Activated naive CD8-positive, alpha-beta T cell treated with anti-CD3 and anti-CD28 coated beads, Interleukin-2, amount 50 U/mL, for 24 hours (primary cell): ENCODE data around the gene LCP1.

Experiments used
- ATAC-seq: fragments of 150-1000 bp; cut with Tn5 transposase; one replicate; pipeline ENCODE4 v1.10.0; 2021
- DNase-seq: peaks from one replicate; pipeline ENCODE4 v3.0.0; 2021
- H3K27ac Mint-ChIP-seq: one replicate; pipeline ENCODE4 v1.8.0; 2021; ENCODE audit warnings: mild to moderate bottlenecking, mixed read lengths
- H3K27me3 Mint-ChIP-seq: one replicate; pipeline ENCODE4 v1.8.0; 2021; ENCODE audit warnings: mixed read lengths
- H3K36me3 Mint-ChIP-seq: one replicate; pipeline ENCODE4 v1.8.0; 2021; ENCODE audit warnings: low read depth, mixed read lengths
- H3K4me1 Mint-ChIP-seq: one replicate; pipeline ENCODE4 v1.8.0; 2021; ENCODE audit warnings: mixed read lengths
- H3K4me3 Mint-ChIP-seq: one replicate; pipeline ENCODE4 v1.8.0; 2021; ENCODE audit warnings: mild to moderate bottlenecking, moderate library complexity, mixed read lengths
- H3K9me3 Mint-ChIP-seq: one replicate; pipeline ENCODE4 v1.8.0; 2021; ENCODE audit warnings: mixed read lengths

The LCP1 gene

GRCh38 chr13:46197299-46198048 is 15.5 kb upstream of the LCP1 start:
- Mint-ChIP-seq H3K27me3 (no peaks in the 10 kb centered on the region), H3K36me3 (no peaks in the 10 kb centered on the region), H3K9me3 (no peaks in the 10 kb centered on the region), H3K27ac (no peak overlapping the region), H3K4me1 (peaks cover 25% of the 10 kb centered on the region), H3K4me3 (no peak overlapping the region)
- ATAC-seq = no peak
- no peak for DNase-seq

- Mint-ChIP-seq H3K4me3 (no peak overlapping the region), H3K27ac (no peak overlapping the region), H3K4me1 (peaks cover 5% of the 10 kb centered on the region), H3K27me3 (no peaks in the 10 kb centered on the region), H3K9me3 (no peaks in the 10 kb centered on the region), H3K36me3 (no peaks in the 10 kb centered on the region)
- DNase-seq = no peak
- ATAC-seq = no peak
Observed at GRCh38 chr13:46195016-46195415, 13.0 kb upstream of the LCP1 start.

DNA sequence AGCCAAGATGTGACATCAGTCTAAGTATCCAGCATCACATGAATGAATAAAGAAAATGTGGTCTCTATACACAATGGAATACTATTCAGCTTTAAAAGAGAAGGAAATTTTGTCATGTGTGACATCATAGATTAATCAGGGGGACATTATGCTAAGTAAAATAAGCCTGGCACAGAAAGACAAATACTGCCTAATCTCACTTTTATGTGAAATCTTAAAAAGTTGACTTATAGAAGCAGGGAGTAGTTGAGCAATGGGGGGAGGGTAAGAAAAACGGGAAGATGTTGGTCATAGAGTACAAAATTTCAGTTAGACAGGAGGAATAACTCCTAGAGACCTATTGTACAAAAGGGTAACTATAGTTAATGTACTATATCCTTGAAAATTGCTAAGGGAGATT is 10.4 kb upstream of the LCP1 start:
- Mint-ChIP-seq H3K27ac (no peak overlapping the region), H3K9me3 (no peaks in the 10 kb centered on the region), H3K4me3 (no peak overlapping the region), H3K27me3 (no peaks in the 10 kb centered on the region), H3K4me1 (peaks cover 2% of the 10 kb centered on the region), H3K36me3 (no peaks in the 10 kb centered on the region)
- ATAC-seq (no peak), DNase-seq (no peak)

DNA sequence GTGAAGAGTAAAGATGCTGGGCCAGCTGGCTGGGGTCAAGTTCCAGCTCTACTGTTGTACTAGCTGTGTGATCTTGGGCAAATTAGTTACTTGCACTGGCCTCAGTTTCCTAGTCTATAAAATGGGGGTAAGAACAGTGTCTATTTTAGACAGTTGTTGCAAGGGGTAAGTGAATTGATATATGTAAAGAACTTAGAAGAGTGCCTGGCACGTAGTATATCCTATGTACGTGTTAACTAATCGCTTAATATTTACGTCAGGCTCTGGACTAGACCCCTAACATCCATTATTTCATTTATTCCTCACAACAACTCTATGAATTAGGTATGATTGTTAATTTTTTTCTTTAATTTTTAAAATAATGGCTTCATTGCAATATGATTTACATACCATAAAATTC is 3.7 kb upstream of the LCP1 start:
- H3K36me3 Mint-ChIP-seq = peaks cover 7% of the 10 kb centered on the region
- no peaks in the 10 kb centered on the region for H3K9me3 Mint-ChIP-seq
- no peak overlapping the region for H3K4me3 Mint-ChIP-seq
- H3K27me3 Mint-ChIP-seq = no peaks in the 10 kb centered on the region
- H3K27ac Mint-ChIP-seq = no peak overlapping the region
- ATAC-seq (no peak), DNase-seq (no peak)
- H3K4me1 Mint-ChIP-seq = peaks cover 36% of the 10 kb centered on the region

DNA sequence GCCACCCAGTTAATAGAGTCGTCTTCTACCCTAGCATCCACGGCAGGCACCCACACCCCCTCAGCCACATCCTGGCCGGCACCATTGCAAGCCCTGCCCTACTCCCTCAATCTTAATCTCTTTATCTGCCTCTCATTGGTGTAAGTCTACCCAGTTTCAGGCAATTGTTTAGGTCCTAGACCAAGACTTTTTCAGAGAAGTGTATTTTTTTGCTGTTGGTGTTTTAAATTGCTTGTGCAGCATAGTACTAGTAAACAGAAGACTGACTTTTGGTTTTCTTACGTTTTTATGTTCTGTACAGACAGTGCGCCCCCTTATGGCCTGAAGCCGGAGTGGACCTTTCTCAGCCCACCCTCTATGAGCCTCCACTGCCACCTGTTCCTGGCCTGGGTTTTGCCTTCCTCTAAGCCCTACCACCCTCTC is 2.3 kb upstream of the LCP1 start:
- DNase-seq = peak; percentile 82
- H3K9me3 Mint-ChIP-seq = no peaks in the 10 kb centered on the region
- peak overlapping the region; percentile 92 for H3K4me3 Mint-ChIP-seq
- H3K27me3 Mint-ChIP-seq = peaks cover 3% of the 10 kb centered on the region
- peaks cover 18% of the 10 kb centered on the region for H3K36me3 Mint-ChIP-seq
- H3K4me1 Mint-ChIP-seq = peaks cover 40% of the 10 kb centered on the region
- ATAC-seq = peak; percentile 63
- peak overlapping the region; percentile 99 for H3K27ac Mint-ChIP-seq

GRCh38 chr13:46183018-46183946 is 1.3 kb upstream of the LCP1 start:
- no peaks in the 10 kb centered on the region for H3K9me3 Mint-ChIP-seq

DNA sequence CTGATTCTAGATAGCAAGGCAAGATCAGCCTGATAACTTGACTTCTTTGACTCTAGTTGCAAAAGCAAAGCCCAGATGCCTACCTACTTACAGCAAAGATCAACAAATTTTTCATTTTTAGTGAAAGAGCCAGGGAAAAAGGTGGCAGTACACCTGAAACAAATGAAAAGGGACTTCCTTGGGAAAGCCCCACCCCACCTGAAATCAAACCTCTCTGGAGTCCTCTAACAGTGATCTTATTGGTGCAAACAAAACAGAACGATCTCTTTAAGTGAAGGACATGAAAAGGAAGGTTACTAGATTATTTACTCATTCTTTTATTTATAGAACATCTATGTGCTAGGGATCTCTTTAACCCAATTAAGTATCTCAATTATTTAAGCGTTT is 507 bp upstream of the LCP1 start:
- ATAC-seq (no peak), DNase-seq (no peak)
- Mint-ChIP-seq H3K4me1 (peaks cover 57% of the 10 kb centered on the region), H3K36me3 (peaks cover 34% of the 10 kb centered on the region), H3K27me3 (peaks cover 3% of the 10 kb centered on the region), H3K4me3 (peak overlapping the region; percentile 92), H3K27ac (peak overlapping the region; percentile 99), H3K9me3 (no peaks in the 10 kb centered on the region)

More at GRCh38 chr13:46183018-46183946, 1.3 kb upstream of the LCP1 start:
- Mint-ChIP-seq H3K36me3 (peaks cover 26% of the 10 kb centered on the region), H3K27me3 (peaks cover 3% of the 10 kb centered on the region), H3K27ac (peak overlapping the region; percentile 99), H3K4me1 (peaks cover 49% of the 10 kb centered on the region), H3K4me3 (peak overlapping the region; percentile 92)
- peak; percentile 28 for DNase-seq
- peak; percentile 13 for ATAC-seq

DNA sequence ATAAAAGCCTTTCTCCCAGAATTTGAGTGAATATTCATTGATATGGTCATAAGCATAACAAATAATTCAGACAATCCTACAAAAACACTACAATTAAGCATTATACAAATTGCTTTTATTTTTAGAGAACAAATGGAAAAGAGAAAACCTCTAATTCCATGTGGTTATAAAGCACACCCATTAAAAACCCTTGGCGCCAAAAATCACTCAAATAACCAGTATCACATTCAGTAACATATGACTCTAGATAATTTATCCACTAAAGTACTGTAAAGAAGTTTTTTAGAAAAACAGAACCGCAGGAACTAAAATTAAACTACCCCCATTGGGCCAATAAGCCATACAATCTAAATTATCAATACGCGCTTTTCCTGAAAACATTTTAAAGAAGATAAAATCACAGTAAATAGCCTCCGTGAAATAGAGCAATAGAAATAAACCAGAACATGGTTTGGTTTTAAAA is 569 bp downstream of the LCP1 start:
- ATAC-seq (no peak), DNase-seq (no peak)
- H3K4me1 Mint-ChIP-seq = peaks cover 67% of the 10 kb centered on the region

GRCh38 chr13:46179969-46180763 is 1.8 kb downstream of the LCP1 start:
- H3K9me3 Mint-ChIP-seq = no peaks in the 10 kb centered on the region
- H3K27ac Mint-ChIP-seq = peak overlapping the region; percentile 99
- peak overlapping the region; percentile 92 for H3K4me3 Mint-ChIP-seq
- peaks cover 53% of the 10 kb centered on the region for H3K36me3 Mint-ChIP-seq
- H3K4me1 Mint-ChIP-seq = peaks cover 77% of the 10 kb centered on the region
- ATAC-seq (no peak), DNase-seq (no peak)
- peaks cover 3% of the 10 kb centered on the region for H3K27me3 Mint-ChIP-seq

More for the DNA sequence above, 569 bp downstream of the LCP1 start:
- H3K4me3 Mint-ChIP-seq = peak overlapping the region; percentile 92
- H3K9me3 Mint-ChIP-seq = no peaks in the 10 kb centered on the region
- H3K27ac Mint-ChIP-seq = peak overlapping the region; percentile 99
- peaks cover 3% of the 10 kb centered on the region for H3K27me3 Mint-ChIP-seq
- H3K36me3 Mint-ChIP-seq = peaks cover 44% of the 10 kb centered on the region

- Mint-ChIP-seq H3K27ac (peak overlapping the region; percentile 99), H3K4me1 (peaks cover 77% of the 10 kb centered on the region)
Observed at GRCh38 chr13:46179491-46179908, 2.5 kb downstream of the LCP1 start.

GRCh38 chr13:46178821-46179220 is 3.2 kb downstream of the LCP1 start:
- H3K4me1 Mint-ChIP-seq = peaks cover 77% of the 10 kb centered on the region
- ATAC-seq = no peak
- peak overlapping the region; percentile 92 for H3K4me3 Mint-ChIP-seq
- peaks cover 62% of the 10 kb centered on the region for H3K36me3 Mint-ChIP-seq
- H3K9me3 Mint-ChIP-seq = no peaks in the 10 kb centered on the region
- peak overlapping the region; percentile 99 for H3K27ac Mint-ChIP-seq
- DNase-seq = no peak
- H3K27me3 Mint-ChIP-seq = peaks cover 3% of the 10 kb centered on the region

More at GRCh38 chr13:46179491-46179908, 2.5 kb downstream of the LCP1 start:
- peaks cover 58% of the 10 kb centered on the region for H3K36me3 Mint-ChIP-seq
- H3K4me3 Mint-ChIP-seq = peak overlapping the region; percentile 92
- DNase-seq (peak; percentile 78), ATAC-seq (no peak)
- H3K27me3 Mint-ChIP-seq = peaks cover 3% of the 10 kb centered on the region
- H3K9me3 Mint-ChIP-seq = no peaks in the 10 kb centered on the region

DNA sequence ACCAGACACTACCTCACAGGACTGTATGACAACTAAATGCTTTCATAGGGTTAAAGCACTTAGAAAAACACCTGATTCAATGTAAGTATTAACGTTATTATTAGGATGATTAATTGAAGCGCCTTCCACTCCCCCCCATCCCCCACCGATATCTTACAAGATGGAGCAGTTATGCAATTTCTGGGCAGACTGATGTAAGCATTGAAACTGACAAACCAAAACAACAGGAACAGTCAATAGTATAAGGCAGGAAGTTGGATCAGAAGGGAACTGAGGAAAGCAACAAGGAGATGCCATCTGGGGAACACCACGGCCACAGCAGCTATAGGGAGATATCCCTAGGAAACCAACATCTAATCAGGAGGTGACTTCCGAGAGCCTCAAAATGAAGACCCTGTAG is 3.8 kb downstream of the LCP1 start:
- DNase-seq (no peak), ATAC-seq (no peak)
- Mint-ChIP-seq H3K4me1 (peaks cover 77% of the 10 kb centered on the region), H3K4me3 (peak overlapping the region; percentile 92), H3K36me3 (peaks cover 65% of the 10 kb centered on the region), H3K27ac (peak overlapping the region; percentile 93), H3K27me3 (peaks cover 3% of the 10 kb centered on the region), H3K9me3 (no peaks in the 10 kb centered on the region)

- no peaks in the 10 kb centered on the region for H3K9me3 Mint-ChIP-seq
- H3K4me1 Mint-ChIP-seq = peaks cover 80% of the 10 kb centered on the region
- peak overlapping the region; percentile 93 for H3K27ac Mint-ChIP-seq
- DNase-seq (no peak), ATAC-seq (no peak)
- H3K36me3 Mint-ChIP-seq = peaks cover 72% of the 10 kb centered on the region
- H3K27me3 Mint-ChIP-seq = peaks cover 3% of the 10 kb centered on the region
- H3K4me3 Mint-ChIP-seq = peak overlapping the region; percentile 92
Observed at GRCh38 chr13:46176756-46177155, 5.2 kb downstream of the LCP1 start.

GRCh38 chr13:46173656-46174055 is 8.3 kb downstream of the LCP1 start:
- H3K4me1 Mint-ChIP-seq = peaks cover 98% of the 10 kb centered on the region
- ATAC-seq = peak; percentile 82
- H3K36me3 Mint-ChIP-seq = peaks cover 70% of the 10 kb centered on the region
- H3K4me3 Mint-ChIP-seq = peak overlapping the region; percentile 92
- H3K27me3 Mint-ChIP-seq = no peaks in the 10 kb centered on the region
- H3K9me3 Mint-ChIP-seq = no peaks in the 10 kb centered on the region
- DNase-seq = peak; percentile 44
- peak overlapping the region; percentile 96 for H3K27ac Mint-ChIP-seq
